PC-9 (cell line): ENCODE data around the gene TYK2.

ENCODE experiments used
- EZH2 ChIP-seq: fragments of 200-600 bp; sonication (generic); IDR thresholded peaks from 2 replicates; pipeline ENCODE4 v1.8.0; 2017; ENCODE audit warnings: antibody characterized with exemption, low read depth
- TF ChIP-seq, protein P1 (sequence below): fragments of 200-600 bp; sonication (generic); conservative IDR thresholded peaks from 2 replicates; pipeline ENCODE4 v1.6.1; 2017; ENCODE audit warnings: mixed run types, antibody characterized with exemption, mild to moderate bottlenecking, moderate library complexity

- TF ChIP-seq, protein P1, sequence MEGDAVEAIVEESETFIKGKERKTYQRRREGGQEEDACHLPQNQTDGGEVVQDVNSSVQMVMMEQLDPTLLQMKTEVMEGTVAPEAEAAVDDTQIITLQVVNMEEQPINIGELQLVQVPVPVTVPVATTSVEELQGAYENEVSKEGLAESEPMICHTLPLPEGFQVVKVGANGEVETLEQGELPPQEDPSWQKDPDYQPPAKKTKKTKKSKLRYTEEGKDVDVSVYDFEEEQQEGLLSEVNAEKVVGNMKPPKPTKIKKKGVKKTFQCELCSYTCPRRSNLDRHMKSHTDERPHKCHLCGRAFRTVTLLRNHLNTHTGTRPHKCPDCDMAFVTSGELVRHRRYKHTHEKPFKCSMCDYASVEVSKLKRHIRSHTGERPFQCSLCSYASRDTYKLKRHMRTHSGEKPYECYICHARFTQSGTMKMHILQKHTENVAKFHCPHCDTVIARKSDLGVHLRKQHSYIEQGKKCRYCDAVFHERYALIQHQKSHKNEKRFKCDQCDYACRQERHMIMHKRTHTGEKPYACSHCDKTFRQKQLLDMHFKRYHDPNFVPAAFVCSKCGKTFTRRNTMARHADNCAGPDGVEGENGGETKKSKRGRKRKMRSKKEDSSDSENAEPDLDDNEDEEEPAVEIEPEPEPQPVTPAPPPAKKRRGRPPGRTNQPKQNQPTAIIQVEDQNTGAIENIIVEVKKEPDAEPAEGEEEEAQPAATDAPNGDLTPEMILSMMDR = no peak
- TF ChIP-seq EZH2 = no peak
Measured at GRCh38 chr19:10404888-10405820, 24.8 kb upstream of the TYK2 start.
